HG02973 (cell line): Measurements from ENCODE around the gene BMPER.

Source experiments
- ATAC-seq: cut with Tn5 transposase; IDR thresholded peaks from one replicate; pipeline ENCODE4 v1.9.1; 2021; ENCODE audit warnings: moderate library complexity; ENCODE audit not compliant: unreplicated experiment

Gene BMPER

DNA sequence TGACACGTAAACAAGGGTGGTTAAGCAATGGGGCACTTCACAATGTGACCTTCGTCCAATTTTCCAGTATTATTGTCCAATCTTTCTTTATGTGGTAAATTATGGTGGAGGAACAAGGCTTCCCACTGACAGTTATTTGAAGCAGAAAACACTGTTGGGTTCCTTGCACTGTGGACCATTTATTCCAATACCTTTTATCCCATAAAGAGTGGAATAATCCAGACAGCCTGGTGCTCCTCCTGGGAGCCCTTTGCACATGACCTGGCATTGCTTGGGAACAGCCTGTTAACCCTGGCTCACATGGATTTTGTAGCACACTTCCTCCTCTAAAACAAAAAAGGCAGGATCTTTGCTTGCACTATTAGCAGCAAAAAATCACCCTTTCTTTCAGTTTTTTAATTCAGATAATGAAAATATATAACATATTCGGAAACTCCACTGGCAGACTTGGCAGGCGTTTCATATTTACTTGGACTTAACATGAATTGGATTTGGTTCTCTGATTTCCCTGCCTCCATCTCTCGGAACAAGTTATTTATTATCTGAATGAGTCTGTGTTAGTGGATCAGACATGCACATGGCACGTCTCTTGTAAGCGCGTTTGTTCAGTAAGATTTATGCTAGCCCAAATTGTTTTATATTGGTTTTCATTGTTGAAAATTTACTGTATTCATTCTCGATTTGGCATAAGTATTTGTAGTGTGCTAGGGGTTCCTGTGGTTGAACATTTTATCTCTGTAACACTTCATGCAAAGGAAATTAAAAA lies 59.3 kb downstream of the BMPER start:
- no peak for ATAC-seq

DNA sequence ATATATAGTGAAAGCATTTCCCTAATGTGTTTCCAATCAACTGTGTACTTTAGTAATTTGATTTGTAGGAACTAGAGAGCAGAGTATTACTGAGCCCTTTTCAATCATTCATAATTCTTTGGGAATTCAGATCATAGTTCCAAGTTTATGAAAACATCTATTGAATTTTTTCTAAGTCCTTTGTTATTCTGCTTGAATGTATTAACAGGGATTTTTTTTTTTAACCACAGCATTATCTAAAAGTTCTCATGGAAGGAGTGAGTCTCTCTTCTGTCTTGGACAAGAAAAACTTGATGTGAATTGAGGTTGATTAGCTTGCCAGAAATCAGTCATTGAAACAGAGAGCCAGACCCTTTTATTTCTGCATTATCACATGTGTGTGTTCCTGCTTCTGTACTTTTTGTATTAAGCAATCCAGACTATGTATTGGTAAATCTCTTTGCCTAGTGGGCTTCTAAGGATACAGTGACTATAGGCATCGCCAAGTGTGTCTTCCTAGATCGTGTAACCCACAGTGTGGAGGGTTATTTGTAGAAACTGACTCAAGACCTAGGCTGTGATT lies 59.9 kb downstream of the BMPER start:
- ATAC-seq, result no peak

DNA sequence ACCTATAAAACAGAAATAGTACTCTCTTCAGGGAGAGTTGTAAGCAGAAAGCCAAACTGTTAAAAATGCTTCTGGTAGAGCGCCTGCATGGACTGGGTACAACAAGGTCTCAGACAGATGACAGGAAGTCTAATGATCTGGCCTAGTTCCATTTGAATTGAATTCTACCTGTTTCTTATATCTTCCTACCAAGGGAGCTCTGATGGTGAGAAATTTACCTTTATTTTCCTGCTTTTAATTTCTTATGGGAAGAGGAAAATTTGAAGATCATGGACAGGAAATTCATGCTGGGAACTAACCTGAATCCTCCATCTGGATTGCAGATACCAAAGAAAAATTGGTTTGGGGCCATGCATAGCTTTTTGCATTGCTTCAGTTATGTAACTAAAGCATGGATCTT lies 63.3 kb downstream of the BMPER start:
- no peak for ATAC-seq

DNA sequence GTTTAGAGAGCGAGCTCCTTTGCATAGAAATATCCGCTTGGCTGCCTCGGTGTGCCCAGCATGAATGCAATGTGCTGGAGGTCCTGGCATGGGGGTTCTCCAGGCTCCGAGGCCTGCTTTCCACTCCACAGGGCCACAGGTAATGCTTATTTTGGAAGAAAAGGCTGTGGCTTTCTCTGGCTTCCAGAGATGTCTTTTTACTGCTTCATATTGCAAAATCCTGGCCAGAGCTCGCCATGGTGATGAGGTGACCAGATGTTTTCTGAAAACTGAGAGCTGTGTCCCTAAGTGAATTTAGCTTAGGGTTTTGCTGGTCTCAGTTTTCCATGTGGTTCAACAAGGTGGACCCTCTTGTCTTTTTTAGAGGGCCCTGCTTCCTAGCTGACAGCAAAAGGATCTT lies 65.2 kb downstream of the BMPER start:
- ATAC-seq, result no peak

DNA sequence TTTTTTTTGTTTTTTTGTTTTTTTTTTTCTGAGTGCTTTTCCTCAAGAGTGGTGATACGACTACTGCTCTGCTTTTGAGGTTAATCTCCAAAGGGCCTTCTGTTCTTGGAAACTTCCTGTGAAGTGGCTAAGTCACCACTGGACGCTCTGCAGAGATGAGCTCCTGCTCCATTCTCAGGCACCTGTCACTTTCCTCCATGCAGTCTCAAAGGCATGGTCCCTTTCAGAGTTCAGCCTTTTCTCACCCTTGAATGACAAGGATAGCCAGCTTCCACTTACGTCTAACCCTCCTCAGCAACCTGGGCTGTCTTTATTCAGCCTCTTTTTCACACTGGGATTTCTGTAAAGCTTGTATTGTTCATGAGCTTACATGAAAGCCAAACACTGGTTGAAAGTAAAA lies 65.8 kb downstream of the BMPER start:
- ATAC-seq, result no peak

DNA sequence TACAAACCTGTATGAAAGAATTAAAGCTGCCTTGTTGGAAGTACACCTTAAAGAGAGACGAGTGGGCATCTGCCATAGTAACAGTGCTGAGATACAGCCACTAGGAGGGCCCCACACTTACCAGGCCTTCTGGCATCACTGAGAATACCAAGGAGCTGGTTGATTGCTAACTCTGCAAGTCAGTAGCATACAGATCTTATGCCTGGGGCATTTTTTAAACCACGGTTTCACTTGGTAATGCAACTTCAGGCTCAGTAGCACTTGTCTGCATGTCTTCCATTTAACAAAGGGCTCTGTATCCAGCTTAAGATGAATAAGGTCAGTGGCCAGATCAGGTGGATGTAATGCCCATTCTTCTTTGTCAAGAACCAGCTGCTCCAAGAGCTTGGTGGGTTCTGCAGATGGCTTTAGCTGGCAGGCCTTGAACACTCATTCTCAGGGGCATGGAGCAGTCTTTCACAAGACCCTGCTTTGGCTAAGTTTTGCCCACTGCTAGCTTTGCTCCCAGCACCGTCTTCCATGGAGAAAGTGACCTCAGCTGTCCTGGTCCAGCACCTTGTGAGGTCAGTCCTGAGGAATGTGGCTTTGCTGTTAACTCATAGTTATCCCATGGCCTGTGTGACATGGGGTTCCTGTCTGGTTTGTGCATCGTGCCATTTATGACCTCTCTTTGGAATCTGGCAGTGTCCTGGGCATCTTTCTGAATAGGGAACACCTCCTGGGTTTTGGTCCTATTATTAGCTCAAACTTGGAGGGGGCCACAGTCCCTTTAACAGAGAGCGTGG lies 68.1 kb downstream of the BMPER start:
- no peak for ATAC-seq

DNA sequence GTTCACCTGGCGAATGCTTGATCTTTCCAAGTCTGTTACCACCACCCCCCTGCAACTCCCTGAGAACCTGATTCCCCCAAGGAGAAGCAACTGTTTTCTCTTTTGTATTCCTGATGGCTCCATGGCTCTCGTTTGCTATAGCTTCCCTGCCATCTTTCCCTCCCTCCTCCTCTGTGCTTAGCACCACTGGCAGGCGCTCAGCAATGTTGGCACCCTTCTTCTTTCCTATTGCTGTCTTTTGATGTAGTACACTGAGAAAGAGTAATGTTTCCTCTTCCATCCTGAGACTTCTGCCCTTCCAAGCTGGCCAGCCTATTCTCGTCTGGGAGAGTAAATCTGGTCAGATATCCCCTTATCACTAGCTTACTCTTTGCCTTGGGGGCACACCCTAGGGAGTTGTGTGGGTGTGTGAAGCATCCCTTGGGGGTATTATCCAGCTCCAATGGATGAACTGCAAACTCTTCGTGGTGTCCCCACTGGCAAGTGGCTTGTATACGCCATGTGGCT lies 74.0 kb downstream of the BMPER start:
- ATAC-seq, result no peak

DNA sequence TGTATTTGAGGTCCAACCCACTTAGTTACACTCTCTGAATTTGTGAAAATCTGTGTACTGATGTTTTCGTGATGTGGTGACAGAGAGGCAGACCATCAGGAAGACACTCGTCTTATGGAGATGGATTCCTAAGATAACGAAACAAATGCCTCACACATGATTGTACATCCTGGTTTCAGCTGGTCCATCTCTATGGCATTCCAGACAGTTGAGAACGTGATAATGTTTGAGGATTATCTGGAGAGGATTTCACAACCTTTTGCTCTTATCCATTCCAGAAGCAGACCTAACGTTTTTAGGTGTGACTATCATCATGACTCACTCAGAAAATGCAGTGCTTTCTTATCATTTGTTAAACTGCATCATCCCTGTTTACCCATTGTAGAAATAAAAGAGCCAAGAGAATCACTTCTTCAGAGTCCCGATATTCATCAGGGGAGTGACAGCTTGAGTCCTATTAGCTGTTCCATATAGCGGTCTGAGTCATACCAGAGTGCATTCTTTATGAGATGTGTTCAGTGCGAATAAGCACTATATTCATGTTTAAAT lies 74.5 kb downstream of the BMPER start:
- ATAC-seq, result no peak

DNA sequence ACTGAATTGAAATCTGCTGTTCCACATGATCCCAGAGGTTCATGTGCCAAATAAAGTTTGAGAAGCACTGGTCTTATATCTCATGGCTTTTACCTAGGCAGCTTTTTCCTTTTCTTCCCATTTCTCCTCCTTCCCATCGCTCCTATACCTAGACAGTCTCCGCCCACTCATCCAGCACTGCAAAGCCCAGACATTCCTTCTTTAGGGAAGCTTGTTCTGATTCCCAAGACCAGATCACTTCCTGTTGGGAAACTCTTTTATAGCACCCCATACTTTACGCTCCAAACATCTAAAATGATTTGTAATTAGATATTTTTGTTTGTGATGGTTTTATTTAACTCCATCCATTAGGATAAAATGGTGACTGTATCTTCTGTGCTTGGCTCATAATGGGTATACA lies 75.9 kb downstream of the BMPER start:
- ATAC-seq, result no peak

DNA sequence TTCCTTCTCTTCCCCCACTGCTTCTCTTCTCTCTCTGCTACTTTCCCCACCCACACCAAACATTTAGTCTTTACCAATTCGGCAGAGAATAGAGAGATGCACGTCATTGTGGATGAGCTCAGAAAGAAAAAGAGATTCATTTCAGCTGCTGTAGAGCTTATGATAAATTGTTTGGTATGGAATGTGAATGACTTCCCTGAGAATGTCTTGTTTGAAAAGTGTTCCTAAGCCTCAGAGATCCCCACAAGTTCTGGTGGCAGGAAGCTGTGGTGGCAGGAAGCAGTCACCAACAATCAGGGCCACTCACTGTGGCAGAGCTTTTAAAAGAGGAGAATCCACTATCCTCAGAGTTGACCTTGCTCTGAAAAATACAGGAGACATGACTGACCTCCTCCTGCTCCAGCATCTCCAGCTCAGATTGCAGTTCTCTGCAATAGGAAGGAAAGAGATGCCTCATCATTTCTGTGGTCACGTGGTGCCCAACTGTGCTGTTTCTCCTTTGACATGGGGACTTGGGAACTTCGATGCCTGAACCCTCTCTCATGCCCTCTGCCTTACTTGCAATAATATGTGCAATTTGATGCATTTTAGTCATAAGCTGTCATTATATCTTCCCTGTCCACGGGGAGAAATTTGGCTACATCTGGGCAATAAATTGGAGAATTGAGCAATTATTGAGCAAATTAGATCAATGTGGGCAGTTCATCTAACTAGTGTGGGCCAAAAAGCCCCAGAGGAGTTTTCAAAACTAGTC lies 76.5 kb downstream of the BMPER start:
- ATAC-seq, result no peak

DNA sequence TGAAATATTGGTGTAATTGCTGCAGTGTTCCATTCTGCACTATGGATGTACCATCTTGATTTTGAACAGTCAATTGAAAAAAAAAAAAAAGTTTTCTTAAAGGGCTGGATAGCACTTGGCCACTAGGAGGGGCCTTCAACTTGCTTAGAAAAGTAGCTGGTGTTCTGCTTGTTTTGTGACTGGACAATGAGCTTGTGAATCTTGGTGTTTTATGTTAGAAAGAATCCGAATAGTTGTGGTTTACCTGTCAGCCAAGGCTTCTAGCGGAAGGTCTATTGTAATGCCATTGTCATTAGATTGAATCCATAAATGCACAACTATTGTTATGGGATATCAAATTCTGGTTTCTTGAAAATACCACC lies 77.1 kb downstream of the BMPER start:
- ATAC-seq, result no peak

DNA sequence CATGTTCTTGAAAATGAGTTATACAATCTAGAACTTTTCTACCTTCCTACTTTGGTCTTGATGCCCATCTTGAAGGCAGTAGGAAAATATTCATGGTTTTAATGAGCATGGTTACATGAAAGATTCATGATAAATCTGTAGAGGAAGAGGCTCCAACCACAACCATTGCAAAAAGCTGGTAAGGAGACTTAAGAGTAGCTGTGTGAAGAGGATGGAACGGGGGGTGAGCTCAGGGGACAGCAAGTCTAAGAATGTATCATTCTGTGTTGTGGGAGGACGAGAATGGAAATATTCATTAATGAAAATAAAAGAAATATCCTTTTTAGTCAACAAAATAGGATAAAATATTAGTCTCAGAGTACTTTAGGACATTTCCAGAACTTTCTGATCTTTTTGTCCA lies 81.1 kb downstream of the BMPER start:
- no peak for ATAC-seq

DNA sequence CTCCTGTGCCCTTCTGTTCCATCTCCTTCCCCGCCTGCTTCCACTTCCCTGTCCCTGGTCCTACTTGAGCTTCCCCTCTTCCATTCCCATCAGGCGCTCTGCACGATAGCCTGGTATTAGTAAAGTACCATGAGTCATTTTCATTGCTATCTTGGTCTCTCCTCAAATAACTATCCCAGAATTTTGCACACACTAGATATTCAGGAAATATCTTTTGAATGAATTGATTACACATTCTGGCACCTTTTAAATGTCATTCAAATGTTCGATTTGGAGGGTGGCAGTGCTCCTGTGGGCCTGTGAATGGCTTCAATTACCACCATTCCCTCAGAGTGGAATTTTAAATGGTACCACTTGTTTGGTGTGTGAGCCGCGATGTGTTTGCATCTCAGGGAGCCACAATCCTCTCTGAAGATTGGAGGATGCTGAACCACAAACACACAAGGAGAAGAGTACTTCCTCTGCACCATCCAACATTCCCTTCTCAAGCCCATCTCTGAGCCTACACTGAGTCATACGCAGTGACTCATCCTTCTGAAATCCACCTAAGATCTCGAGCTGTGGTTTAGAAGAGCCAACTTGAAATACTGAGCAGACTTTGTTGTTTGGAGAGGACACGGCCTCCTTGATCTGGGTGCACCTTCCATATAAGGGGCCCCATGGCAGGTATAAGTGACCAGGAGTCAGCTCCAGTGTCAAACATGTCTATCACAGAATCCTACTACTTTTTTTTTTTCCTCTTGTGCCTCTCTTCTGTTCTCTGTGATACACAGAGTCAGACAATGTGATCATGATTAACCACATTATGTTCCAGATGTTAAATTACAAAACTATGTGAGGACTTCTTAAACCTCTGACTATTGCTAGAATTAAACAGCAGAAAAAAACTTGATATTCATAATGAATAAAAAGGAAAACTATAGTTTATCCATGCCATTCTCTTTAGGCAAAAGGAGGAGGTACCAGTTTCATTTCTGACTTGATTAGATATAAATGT lies 81.9 kb downstream of the BMPER start:
- ATAC-seq, result no peak

DNA sequence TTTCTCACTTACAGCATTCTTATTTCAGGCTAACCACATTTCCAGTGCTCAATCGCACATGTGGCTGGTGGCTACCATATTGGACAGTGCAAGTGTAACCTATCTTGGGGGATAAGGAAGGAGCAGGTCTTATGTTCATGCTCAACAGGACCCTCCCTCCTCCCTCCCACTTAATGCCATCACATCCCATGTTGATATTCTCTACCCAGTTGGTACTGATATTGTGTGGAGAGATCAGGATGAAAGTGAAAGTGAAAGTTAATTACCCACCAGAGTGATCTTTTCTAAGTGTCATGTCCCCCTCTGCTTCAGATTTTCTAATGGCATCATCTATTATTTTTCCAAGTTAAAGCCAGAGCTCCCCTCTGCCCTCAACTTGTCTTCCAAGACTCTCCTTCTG lies 91.6 kb downstream of the BMPER start:
- ATAC-seq, result no peak

DNA sequence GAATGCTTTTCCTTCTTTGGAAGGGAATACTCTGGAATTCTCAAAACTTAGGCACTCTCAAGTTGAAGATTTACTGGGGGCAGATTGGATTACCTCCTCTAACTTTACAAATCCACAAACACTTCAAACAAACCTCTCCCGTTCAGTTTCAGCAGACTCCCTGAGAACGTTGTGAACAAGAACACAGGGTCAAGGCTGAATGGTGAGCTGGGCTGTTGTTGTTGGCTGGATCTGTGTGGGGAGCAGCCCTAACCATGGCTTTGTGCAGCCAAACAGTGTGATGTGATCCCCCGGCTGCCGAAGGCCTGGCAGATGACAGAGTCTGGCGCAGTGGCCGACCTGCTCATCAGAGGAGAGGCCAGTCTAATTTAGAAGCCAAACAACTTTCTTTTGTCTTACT lies 93.1 kb downstream of the BMPER start:
- no peak for ATAC-seq

DNA sequence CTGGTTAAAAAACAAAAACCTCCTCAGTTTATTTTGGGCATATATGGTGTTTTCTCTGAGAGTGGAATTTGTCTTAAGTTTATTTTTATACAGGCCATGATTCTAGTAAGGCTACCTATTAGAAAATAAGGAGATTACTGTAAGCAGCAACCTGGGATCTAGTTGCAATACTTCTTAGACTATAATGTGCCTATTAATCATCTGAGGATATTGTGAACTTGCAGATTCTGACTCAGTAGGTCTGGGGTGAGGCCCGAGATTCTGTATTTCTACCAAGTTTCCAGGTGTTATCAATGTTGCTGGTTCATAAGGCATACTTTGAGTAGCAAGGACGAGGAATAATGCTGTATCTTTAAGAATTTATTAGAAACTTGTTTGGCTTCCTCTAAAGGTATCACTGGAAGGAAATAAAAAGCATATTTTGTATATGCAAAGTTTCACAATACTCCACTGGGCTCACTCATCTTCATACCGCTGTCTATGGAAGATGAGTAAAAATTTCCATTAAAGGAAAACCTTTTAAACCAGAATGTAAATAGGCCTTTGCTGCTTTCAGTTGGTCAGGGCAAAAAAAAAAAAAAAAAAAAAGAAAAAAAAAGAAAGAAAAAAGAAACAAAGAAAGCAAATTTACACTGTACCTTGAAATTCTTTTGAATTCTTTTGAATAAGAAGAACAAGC lies 105.8 kb downstream of the BMPER start:
- ATAC-seq, result no peak

DNA sequence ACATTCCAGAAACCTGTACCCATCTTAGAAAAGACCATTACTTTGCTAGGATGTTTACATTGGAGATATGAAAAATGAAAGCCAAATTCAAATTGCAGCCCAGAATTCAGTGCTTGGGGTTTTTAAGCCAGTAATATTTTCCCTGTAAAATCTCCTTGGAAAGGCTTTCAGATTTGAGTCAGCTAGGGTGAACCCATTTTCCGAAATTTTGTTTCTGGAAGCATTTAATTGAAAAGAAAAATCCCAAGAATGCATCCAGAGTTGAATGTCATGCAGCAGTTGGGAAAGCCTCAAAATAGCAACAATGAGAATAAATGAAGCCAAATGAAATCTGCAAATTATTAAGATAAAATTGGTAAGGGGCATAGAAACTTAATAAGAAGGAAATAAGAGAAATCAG lies 106.4 kb downstream of the BMPER start:
- no peak for ATAC-seq

DNA sequence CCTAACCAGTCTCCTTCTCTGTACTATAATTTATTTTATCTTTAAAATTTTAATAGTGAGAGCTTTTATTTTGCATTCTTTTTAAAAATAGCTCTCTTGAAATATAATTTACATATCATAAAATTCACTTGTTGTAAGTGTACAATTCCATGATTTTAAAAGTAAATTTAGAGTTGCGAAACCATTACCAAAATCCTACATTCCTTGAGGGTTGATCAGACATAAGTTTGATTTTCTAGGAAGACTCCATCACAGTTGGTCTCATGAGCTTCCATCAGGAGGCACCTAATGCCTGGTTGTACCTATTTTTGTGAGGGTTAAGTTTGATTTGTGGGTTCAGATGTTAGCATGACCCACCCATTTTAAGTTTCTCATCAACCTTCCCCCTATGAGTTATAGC lies 108.1 kb downstream of the BMPER start:
- ATAC-seq, result no peak

DNA sequence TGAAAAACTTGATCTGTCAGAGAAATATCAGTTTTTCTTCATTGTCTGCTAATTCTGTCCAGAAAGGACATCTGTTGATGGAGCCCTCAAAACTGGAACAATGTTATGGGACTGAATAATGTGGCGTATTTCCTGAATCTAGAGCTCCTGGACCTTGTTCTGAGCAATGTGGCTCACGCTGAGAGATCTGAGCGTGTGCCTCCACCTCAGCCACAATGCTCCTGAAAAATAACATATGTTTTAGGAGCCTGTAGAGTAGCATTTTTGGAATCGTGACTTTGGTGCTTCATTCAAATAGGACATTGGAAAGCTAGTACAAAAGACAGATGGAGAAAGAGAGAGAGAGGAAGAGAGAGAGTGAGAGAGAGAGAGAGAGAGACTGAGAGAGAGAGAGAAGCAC lies 110.3 kb downstream of the BMPER start:
- ATAC-seq, result no peak
